Endodermal cell (in vitro differentiated cells): ENCODE results near the gene RNLS. TPM values are rescaled to one million over a fixed set of nuclear protein-coding genes. Genes with fewer than 3 reads are reported as not detected.

Source experiments
- DNase-seq: peaks from one replicate; pipeline ENCODE4 v3.0.0-alpha.2; 2017
- H3K27ac ChIP-seq: 2 replicates; pipeline ENCODE4 v1.5.1; 2013; ENCODE audit warnings: mild to moderate bottlenecking, low read depth, low read length, moderate library complexity
- H3K27me3 ChIP-seq: 2 replicates; pipeline ENCODE4 v1.6.1; 2013; ENCODE audit warnings: mild to moderate bottlenecking, low read length, moderate library complexity; ENCODE audit not compliant: insufficient read depth, control insufficient read depth, poor library complexity, severe bottlenecking
- H3K36me3 ChIP-seq: 2 replicates; pipeline ENCODE4 v1.7.0; 2013; ENCODE audit warnings: mild to moderate bottlenecking, low read length, moderate library complexity; ENCODE audit not compliant: control insufficient read depth, insufficient read depth
- H3K4me1 ChIP-seq: one replicate; pipeline ENCODE4 v1.7.0; 2013; ENCODE audit warnings: low read length; ENCODE audit not compliant: control insufficient read depth, insufficient read depth
- H3K4me3 ChIP-seq: 2 replicates; pipeline ENCODE4 v1.5.1; 2013; ENCODE audit warnings: mild to moderate bottlenecking, low read length, moderate library complexity
- H3K9ac ChIP-seq: 2 replicates; pipeline ENCODE4 v1.6.1; 2013; ENCODE audit warnings: mild to moderate bottlenecking, low read length, moderate library complexity; ENCODE audit not compliant: poor library complexity, severe bottlenecking; ENCODE audit errors: extremely low read depth
- H3K9me3 ChIP-seq: 2 replicates; pipeline ENCODE4 v1.6.1; 2013; ENCODE audit warnings: mild to moderate bottlenecking, low read length, moderate library complexity; ENCODE audit not compliant: control insufficient read depth
- H3K27ac Mint-ChIP-seq: 2 replicates; pipeline ENCODE4 v1.8.0; 2020; ENCODE audit warnings: mixed read lengths
- H3K27me3 Mint-ChIP-seq: 2 replicates; pipeline ENCODE4 v1.8.0; 2021; ENCODE audit warnings: mild to moderate bottlenecking, mixed read lengths; ENCODE audit not compliant: insufficient read depth
- H3K36me3 Mint-ChIP-seq: 2 replicates; pipeline ENCODE4 v1.8.0; 2020; ENCODE audit warnings: low read depth, mixed read lengths
- H3K4me1 Mint-ChIP-seq: 2 replicates; pipeline ENCODE4 v1.8.0; 2020; ENCODE audit warnings: mixed read lengths
- H3K4me3 Mint-ChIP-seq: 2 replicates; pipeline ENCODE4 v1.8.0; 2020; ENCODE audit warnings: mild to moderate bottlenecking, moderate library complexity, mixed read lengths
- H3K9me3 Mint-ChIP-seq: 2 replicates; pipeline ENCODE4 v1.8.0; 2020; ENCODE audit warnings: mild to moderate bottlenecking, mixed read lengths
- CTCF ChIP-seq: fragments of 200-600 bp; sonication (generic); conservative IDR thresholded peaks from 2 replicates; pipeline ENCODE4 v1.5.0; 2021; ENCODE audit warnings: antibody characterized with exemption, mild to moderate bottlenecking
- WGBS, 2 experiments: methylation state at CpG; one replicate each; pipeline versions ENCODE4 v1.1.5 to v1.1.7; 2013; ENCODE audit warnings: missing lambda C conversion rate in 2 of 2, mixed read lengths in 1 of 2; ENCODE audit not compliant: insufficient coverage in 1 of 2, insufficient read length in 1 of 2; 5-methylcytosine and 5-hydroxymethylcytosine counted together
- total RNA-seq, 2 donors: library from RNA; stranded (reverse); fragmentation: NEBNext Ultra II Directional in 1 of 2; extraction: Animal tissue kit (Norgen Biotek cat#: 25700) in 1 of 2; gene quantifications; 2 replicates in 1 of 2; 3 replicates in 1 of 2; pipeline ENCODE4 v1.2.1, GENCODE V29; 2021

RNLS gene
- total RNA-seq, 2 donors from 2014 or later: 10.1 to 12.3 TPM

- no peaks in the 10 kb centered on the region for H3K36me3 Mint-ChIP-seq
- H3K9me3 ChIP-seq: no peaks in the 10 kb centered on the region
- H3K27me3 Mint-ChIP-seq: peaks cover 20% of the 10 kb centered on the region
- H3K4me1 ChIP-seq: no peaks in the 10 kb centered on the region
- peaks cover 16% of the 10 kb centered on the region for H3K4me1 Mint-ChIP-seq
- no peak for DNase-seq
- no peaks in the 10 kb centered on the region for H3K9me3 Mint-ChIP-seq
- H3K27ac Mint-ChIP-seq: no peak overlapping the region
- H3K9ac ChIP-seq: no peak overlapping the region
- H3K4me3 ChIP-seq: no peak overlapping the region
- no peaks in the 10 kb centered on the region for H3K27me3 ChIP-seq
- WGBS, 2 experiments: 87 to 93% methylated on average over 2 to 3 of the region's 5 CpGs
- no peak overlapping the region for H3K27ac ChIP-seq
- TF ChIP-seq CTCF: no peak
- H3K36me3 ChIP-seq: no peaks in the 10 kb centered on the region
- H3K4me3 Mint-ChIP-seq: no peak overlapping the region
These were observed 158.2 kb downstream of the RNLS start for GRCh38 chr10:88424881-88425280.

- H3K36me3 ChIP-seq: no peaks in the 10 kb centered on the region
- DNase-seq: no peak
- no peak overlapping the region for H3K9ac ChIP-seq
- Mint-ChIP-seq H3K4me3 (no peak overlapping the region), H3K27ac (no peak overlapping the region), H3K9me3 (no peaks in the 10 kb centered on the region), H3K4me1 (peaks cover 22% of the 10 kb centered on the region), H3K27me3 (peaks cover 18% of the 10 kb centered on the region), H3K36me3 (no peaks in the 10 kb centered on the region)
- H3K27ac ChIP-seq: no peak overlapping the region
- no peak overlapping the region for H3K4me3 ChIP-seq
- TF ChIP-seq CTCF: no peak
- H3K27me3 ChIP-seq: no peaks in the 10 kb centered on the region
- H3K4me1 ChIP-seq: no peaks in the 10 kb centered on the region
- H3K9me3 ChIP-seq: no peaks in the 10 kb centered on the region
These were observed 159.4 kb downstream of the RNLS start for GRCh38 chr10:88423732-88424131.

GRCh38 chr10:88421590-88421989 is 161.5 kb downstream of the RNLS start:
- no peaks in the 10 kb centered on the region for H3K36me3 Mint-ChIP-seq
- Histone ChIP-seq H3K36me3 (no peaks in the 10 kb centered on the region), H3K27me3 (no peaks in the 10 kb centered on the region), H3K4me3 (no peak overlapping the region), H3K27ac (no peak overlapping the region), H3K4me1 (no peaks in the 10 kb centered on the region), H3K9me3 (no peaks in the 10 kb centered on the region), H3K9ac (no peak overlapping the region)
- H3K4me1 Mint-ChIP-seq: peaks cover 7% of the 10 kb centered on the region
- no peak overlapping the region for H3K27ac Mint-ChIP-seq
- no peak for TF ChIP-seq CTCF
- DNase-seq: no peak
- H3K4me3 Mint-ChIP-seq: no peak overlapping the region
- 94 to 100% methylated on average over 2 to 4 of the region's 4 CpGs for WGBS, 2 experiments
- H3K9me3 Mint-ChIP-seq: no peaks in the 10 kb centered on the region
- H3K27me3 Mint-ChIP-seq: peaks cover 20% of the 10 kb centered on the region
